ENCODE data around the gene LRRC23. TPM values are rescaled to one million over a fixed set of nuclear protein-coding genes. Genes with fewer than 3 reads are reported as not detected.

The LRRC23 gene
- total RNA-seq, 6 experiments from 2014 or later = 0.93 to 4.3 (median 2.6) TPM

- H3K36me3 ChIP-seq = peaks cover 0 to 36% (median 18%) of the 10 kb centered on the region in 4 donors
Observed at GRCh38 chr12:6866163-6866919, 38.3 kb upstream of the LRRC23 start.

DNA sequence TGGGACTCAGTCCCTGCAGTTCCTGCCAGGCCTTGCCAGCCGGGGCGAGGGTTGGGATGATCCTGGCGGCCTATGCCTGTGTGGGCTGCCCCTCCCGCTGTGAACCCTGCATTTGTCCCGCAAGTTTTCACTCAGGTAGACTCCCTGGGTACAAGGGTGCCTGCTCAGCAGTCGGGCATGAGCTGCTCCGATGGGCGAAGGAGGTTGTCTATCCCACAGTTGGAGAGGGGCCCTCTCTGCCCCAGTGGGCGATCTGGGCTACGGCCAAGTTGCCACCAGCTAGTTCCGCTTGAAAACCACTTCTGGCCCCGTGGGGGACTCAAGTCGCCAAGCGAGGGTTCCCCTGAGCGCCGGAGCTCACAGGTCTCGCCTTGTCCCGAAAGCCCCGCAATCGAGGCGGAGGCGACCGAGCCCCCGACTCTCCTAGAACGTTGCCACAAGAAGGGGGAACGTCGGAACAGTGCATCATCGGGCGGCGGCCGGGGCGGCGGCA is 37.7 kb upstream of the LRRC23 start:
- H3K27ac ChIP-seq = peak overlapping the region; percentile 67 to 97 (median 93)
- no peaks in the 10 kb centered on the region for H3K9me3 ChIP-seq
- H3K27me3 ChIP-seq = no peaks in the 10 kb centered on the region
- H3K36me3 ChIP-seq = peaks cover 0 to 32% (median 15%) of the 10 kb centered on the region in 4 donors
- DNase-seq = peak; percentile 71 to 86 (median 86)
- peak overlapping the region; percentile 93 to 98 (median 96) for H3K4me3 ChIP-seq
- intact Hi-C loops (cut with DNase I) = no loop called here
- WGBS (ENCODE audit: insufficient coverage, low coverage, low lambda C conversion rate, missing lambda C conversion rate) = 0% methylated on average over 4 of the region's 33 CpGs
- no peak for TF ChIP-seq POLR2A (IDR thresholded peaks at IDR 0.05)
- no peak for TF ChIP-seq CTCF (IDR thresholded peaks at IDR 0.05)
- ATAC-seq = peak; percentile 41 to 59 (median 58)
- H3K4me1 ChIP-seq = peaks cover 0 to 30% (median 10%) of the 10 kb centered on the region in 4 donors

More at GRCh38 chr12:6866163-6866919, 38.3 kb upstream of the LRRC23 start:
- intact Hi-C loops (cut with DNase I) = no loop called here
- Histone ChIP-seq H3K4me3 (peak overlapping the region in 2 of 3 donors; percentile 93 to 96), H3K27ac (peak overlapping the region; percentile 67 to 97 (median 93)), H3K4me1 (peaks cover 0 to 24% (median 10%) of the 10 kb centered on the region in 4 donors), H3K27me3 (no peaks in the 10 kb centered on the region), H3K9me3 (no peaks in the 10 kb centered on the region)
- 61% methylated on average over 11 of the region's 19 CpGs for WGBS (ENCODE audit: insufficient coverage, low coverage, low lambda C conversion rate, missing lambda C conversion rate)
- ATAC-seq = no peak
- TF ChIP-seq CTCF (IDR thresholded peaks at IDR 0.05) (no peak), POLR2A (IDR thresholded peaks at IDR 0.05) (no peak)
- peak in 1 of 3 donors; percentile 36 for DNase-seq

GRCh38 chr12:6867413-6868210 is 37.0 kb upstream of the LRRC23 start, which contains the start of gene TPI1:
TPI1 (plus strand) TSS chr12:6867531; CDS start chr12:6867567, 36 bp downstream.
- peaks cover 0 to 33% (median 10%) of the 10 kb centered on the region in 4 donors for H3K4me1 ChIP-seq
- intact Hi-C loops (cut with DNase I) = no loop called here
- DNase-seq (peak; percentile 90 to 93 (median 92)), ATAC-seq (peak; percentile 74 to 88 (median 84))
- 3% methylated on average over 10 of the region's 86 CpGs for WGBS (ENCODE audit: insufficient coverage, low coverage, low lambda C conversion rate, missing lambda C conversion rate)
- peaks cover 0 to 27% (median 12%) of the 10 kb centered on the region in 4 donors for H3K36me3 ChIP-seq
- H3K9me3 ChIP-seq = no peaks in the 10 kb centered on the region
- peak within 1 kb of the TSS; percentile 93 to 98 (median 96) for H3K4me3 ChIP-seq
- peak within 1 kb of the TSS; percentile 93 to 97 (median 93) for H3K27ac ChIP-seq
- H3K27me3 ChIP-seq = no peaks in the 10 kb centered on the region
- TF ChIP-seq CTCF (IDR thresholded peaks at IDR 0.05) = no peak
- peak; percentile 98 for TF ChIP-seq POLR2A (IDR thresholded peaks at IDR 0.05)

DNA sequence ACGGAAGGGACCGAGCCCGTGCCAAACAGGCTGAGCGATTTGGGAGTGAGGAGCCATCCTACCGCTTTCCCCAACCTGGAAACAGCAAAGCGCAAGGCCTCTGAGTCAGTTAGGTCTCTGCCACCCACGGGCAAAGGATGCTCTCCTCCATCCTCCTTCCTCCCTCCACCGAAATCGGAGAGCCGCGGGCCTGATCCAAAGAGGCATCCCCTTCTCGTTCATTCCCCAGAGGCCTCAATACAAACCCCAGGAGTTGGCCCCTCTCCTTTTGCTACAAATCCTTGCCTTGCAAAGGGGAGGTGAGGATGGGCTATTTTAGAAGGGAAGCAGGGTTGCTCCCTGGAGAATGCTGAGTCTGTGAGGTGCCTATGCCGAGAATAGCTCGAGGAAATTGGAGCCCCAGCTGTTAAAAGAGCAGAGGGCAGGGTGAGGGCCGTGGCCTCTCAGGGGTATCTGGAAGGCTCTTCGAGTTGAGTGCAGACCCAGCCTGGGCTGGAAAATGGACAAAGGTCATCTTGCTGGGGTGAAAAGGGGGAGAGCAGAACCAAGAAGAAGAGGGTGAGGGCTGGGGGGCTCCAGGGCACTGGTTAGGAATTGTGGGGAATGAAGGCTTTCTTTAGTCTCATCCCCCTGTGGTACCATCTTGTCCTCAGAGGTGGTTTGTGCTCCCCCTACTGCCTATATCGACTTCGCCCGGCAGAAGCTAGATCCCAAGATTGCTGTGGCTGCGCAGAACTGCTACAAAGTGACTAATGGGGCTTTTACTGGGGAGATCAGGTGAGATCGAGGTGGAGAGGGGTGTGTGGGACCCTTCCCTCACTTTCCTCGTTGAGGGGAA is 36.2 kb upstream of the LRRC23 start:
- Histone ChIP-seq H3K4me3 (peak overlapping the region; percentile 93 to 98 (median 96)), H3K27ac (peak overlapping the region; percentile 93 to 97 (median 93)), H3K36me3 (peaks cover 0 to 22% (median 12%) of the 10 kb centered on the region in 4 donors), H3K4me1 (peaks cover 0 to 33% (median 10%) of the 10 kb centered on the region in 4 donors), H3K9me3 (no peaks in the 10 kb centered on the region), H3K27me3 (no peaks in the 10 kb centered on the region)
- no peak for TF ChIP-seq CTCF (IDR thresholded peaks at IDR 0.05)
- no peak for TF ChIP-seq POLR2A (IDR thresholded peaks at IDR 0.05)
- DNase-seq = no peak
- WGBS (ENCODE audit: insufficient coverage, low coverage, low lambda C conversion rate, missing lambda C conversion rate) = 3% methylated on average over 19 of the region's 22 CpGs
- intact Hi-C loops (cut with DNase I) = no loop called here
- ATAC-seq = no peak

All from right lobe of liver (tissue), 6 donors.